Mucosa of rectum (tissue), 2 donors: ENCODE data around the gene CHMP4B.

Experiments used
- H3K27ac ChIP-seq, 2 donors: one replicate each; pipeline ENCODE4 v1.7.0; 2013; ENCODE audit warnings: inconsistent platforms in 2 of 2, low read depth in 2 of 2, low read length in 2 of 2
- H3K27me3 ChIP-seq, 2 donors: one replicate each; pipeline ENCODE4 v1.7.0; 2013; ENCODE audit warnings: low read length in 2 of 2; ENCODE audit not compliant: control insufficient read depth in 2 of 2, insufficient read depth in 2 of 2
- H3K36me3 ChIP-seq, 2 donors: one replicate each; pipeline ENCODE4 v1.7.0; 2013; ENCODE audit warnings: low read length in 2 of 2; ENCODE audit not compliant: control insufficient read depth in 2 of 2, insufficient read depth in 2 of 2
- H3K4me1 ChIP-seq, 2 donors: one replicate each; pipeline ENCODE4 v1.7.0; 2013; ENCODE audit warnings: low read length in 2 of 2, mild to moderate bottlenecking in 1 of 2; ENCODE audit not compliant: control insufficient read depth in 2 of 2, insufficient read depth in 2 of 2
- H3K4me3 ChIP-seq, 2 donors: one replicate each; pipeline ENCODE4 v1.7.0; 2013; ENCODE audit warnings: low read length in 2 of 2
- H3K9ac ChIP-seq, 2 donors: one replicate each; pipeline ENCODE4 v1.7.0; 2013; ENCODE audit warnings: low read length in 2 of 2, low read depth in 1 of 2, mild to moderate bottlenecking in 1 of 2
- H3K9me3 ChIP-seq, 2 donors: one replicate each; pipeline ENCODE4 v1.7.0; 2013; ENCODE audit warnings: low read length in 2 of 2; ENCODE audit not compliant: control insufficient read depth in 2 of 2
- donor health status: healthy.
- donor health status: Normal muscosa, but diverticular disease.

Gene CHMP4B

GRCh38 chr20:33881989-33882388 lies 70.8 kb downstream of the CHMP4B start:
- H3K4me3 ChIP-seq = no peak overlapping the region
- H3K9me3 ChIP-seq = no peaks in the 10 kb centered on the region
- no peak overlapping the region for H3K9ac ChIP-seq
- no peaks in the 10 kb centered on the region for H3K36me3 ChIP-seq
- H3K4me1 ChIP-seq = no peaks in the 10 kb centered on the region
- H3K27me3 ChIP-seq = no peaks in the 10 kb centered on the region
- H3K27ac ChIP-seq = peak overlapping the region; percentile 32 to 61

DNA sequence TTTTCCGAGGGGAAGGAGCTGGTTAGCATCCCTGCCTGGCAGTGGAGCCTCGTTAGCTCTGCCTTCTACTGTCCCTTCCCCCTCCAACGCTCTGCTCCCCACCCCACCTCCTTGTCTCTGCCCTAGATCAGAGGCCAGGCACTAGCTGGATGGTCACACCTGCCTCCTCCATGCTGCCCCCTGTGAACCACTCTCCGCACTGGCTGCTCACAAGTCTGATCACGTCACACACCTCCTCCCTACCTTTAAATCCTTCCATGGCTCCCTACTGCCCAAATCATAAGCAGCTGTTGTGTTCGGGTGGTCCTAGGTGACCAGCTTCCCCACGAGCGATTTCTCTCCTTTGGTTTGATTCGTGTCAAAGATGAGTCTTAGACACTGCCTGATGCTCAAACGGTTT lies 71.3 kb downstream of the CHMP4B start:
- Histone ChIP-seq H3K4me3 (no peak overlapping the region), H3K4me1 (no peaks in the 10 kb centered on the region), H3K27ac (peak overlapping the region; percentile 32 to 61), H3K9ac (no peak overlapping the region), H3K27me3 (no peaks in the 10 kb centered on the region), H3K36me3 (no peaks in the 10 kb centered on the region), H3K9me3 (no peaks in the 10 kb centered on the region)

- no peaks in the 10 kb centered on the region for H3K27me3 ChIP-seq
- no peaks in the 10 kb centered on the region for H3K9me3 ChIP-seq
- no peak overlapping the region for H3K4me3 ChIP-seq
- H3K36me3 ChIP-seq = no peaks in the 10 kb centered on the region
- H3K27ac ChIP-seq = peak overlapping the region in 1 of 2 donors; percentile 56
- H3K4me1 ChIP-seq = no peaks in the 10 kb centered on the region
- H3K9ac ChIP-seq = no peak overlapping the region
These were observed 72.0 kb downstream of the CHMP4B start for GRCh38 chr20:33883164-33883563.

- H3K4me3 ChIP-seq = no peak overlapping the region
- no peaks in the 10 kb centered on the region for H3K27me3 ChIP-seq
- no peaks in the 10 kb centered on the region for H3K9me3 ChIP-seq
- H3K4me1 ChIP-seq = no peaks in the 10 kb centered on the region
- H3K27ac ChIP-seq = peak overlapping the region; percentile 17 to 67
- no peak overlapping the region for H3K9ac ChIP-seq
- no peaks in the 10 kb centered on the region for H3K36me3 ChIP-seq
These were observed 73.5 kb downstream of the CHMP4B start for GRCh38 chr20:33884633-33885032.

DNA sequence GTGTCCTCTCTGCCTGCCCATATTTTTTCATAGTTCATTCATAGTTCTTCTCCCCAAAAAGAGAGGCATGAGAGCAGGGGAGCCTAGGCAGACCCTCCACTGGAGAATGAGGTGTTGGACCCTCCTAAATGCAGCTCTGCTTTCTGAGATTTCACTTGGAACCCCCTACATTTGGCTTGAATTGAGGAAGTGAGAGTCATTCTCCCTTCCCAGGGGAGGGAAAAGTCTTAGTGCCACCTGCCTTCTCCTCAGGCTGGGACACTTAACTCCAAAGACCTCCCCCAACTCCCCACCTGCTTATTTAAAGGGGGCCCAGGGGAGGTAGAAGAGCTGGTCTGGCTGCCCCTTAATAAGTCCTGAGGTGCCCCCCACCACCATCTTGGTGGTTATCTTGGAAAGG lies 78.2 kb downstream of the CHMP4B start:
- Histone ChIP-seq H3K36me3 (no peaks in the 10 kb centered on the region), H3K27ac (no peak overlapping the region), H3K27me3 (no peaks in the 10 kb centered on the region), H3K4me1 (no peaks in the 10 kb centered on the region), H3K4me3 (no peak overlapping the region), H3K9ac (no peak overlapping the region), H3K9me3 (no peaks in the 10 kb centered on the region)

- no peak overlapping the region for H3K27ac ChIP-seq
- no peaks in the 10 kb centered on the region for H3K9me3 ChIP-seq
- H3K36me3 ChIP-seq = no peaks in the 10 kb centered on the region
- no peak overlapping the region for H3K9ac ChIP-seq
- no peak overlapping the region for H3K4me3 ChIP-seq
- no peaks in the 10 kb centered on the region for H3K27me3 ChIP-seq
- H3K4me1 ChIP-seq = no peaks in the 10 kb centered on the region
These were observed 79.4 kb downstream of the CHMP4B start for GRCh38 chr20:33890557-33890956.

DNA sequence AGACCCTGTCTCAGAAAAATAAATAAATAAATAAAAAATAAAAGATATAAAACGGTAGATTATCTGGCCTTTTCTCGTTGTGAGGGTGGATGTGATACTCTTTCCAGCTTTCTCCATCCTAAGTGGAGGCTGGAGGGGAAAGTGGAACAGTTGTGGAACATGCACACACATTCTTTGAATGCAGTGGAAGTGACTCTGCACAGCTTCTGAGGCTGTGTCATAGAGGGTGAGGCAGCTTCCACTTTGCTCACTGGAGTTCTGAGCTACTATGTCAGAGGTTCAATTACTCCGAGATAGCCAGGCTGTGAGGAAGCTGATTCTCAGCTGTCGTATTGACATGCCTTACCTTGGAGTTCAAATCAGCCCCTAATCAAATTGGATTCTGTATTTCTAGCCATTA lies 82.2 kb downstream of the CHMP4B start:
- Histone ChIP-seq H3K27ac (no peak overlapping the region), H3K4me3 (no peak overlapping the region)

GRCh38 chr20:33894798-33895197 lies 83.7 kb downstream of the CHMP4B start:
- Histone ChIP-seq H3K27me3 (peaks cover 0 to 3% of the 10 kb centered on the region in 2 donors), H3K4me3 (no peak overlapping the region), H3K36me3 (no peaks in the 10 kb centered on the region), H3K9ac (no peak overlapping the region), H3K27ac (no peak overlapping the region), H3K4me1 (no peaks in the 10 kb centered on the region), H3K9me3 (no peaks in the 10 kb centered on the region)

More for the DNA sequence above, 82.2 kb downstream of the CHMP4B start:
- H3K4me1 ChIP-seq = no peaks in the 10 kb centered on the region
- no peaks in the 10 kb centered on the region for H3K36me3 ChIP-seq
- peaks cover 0 to 3% of the 10 kb centered on the region in 2 donors for H3K27me3 ChIP-seq
- no peaks in the 10 kb centered on the region for H3K9me3 ChIP-seq
- H3K9ac ChIP-seq = no peak overlapping the region

- H3K4me1 ChIP-seq = no peaks in the 10 kb centered on the region
- no peak overlapping the region for H3K9ac ChIP-seq
- no peaks in the 10 kb centered on the region for H3K9me3 ChIP-seq
- no peak overlapping the region for H3K4me3 ChIP-seq
- H3K27me3 ChIP-seq = peaks cover 0 to 3% of the 10 kb centered on the region in 2 donors
- H3K36me3 ChIP-seq = no peaks in the 10 kb centered on the region
- H3K27ac ChIP-seq = no peak overlapping the region
These were observed 85.4 kb downstream of the CHMP4B start for GRCh38 chr20:33896509-33896908.

- H3K9ac ChIP-seq = no peak overlapping the region
- H3K27me3 ChIP-seq = peaks cover 0 to 3% of the 10 kb centered on the region in 2 donors
- H3K27ac ChIP-seq = no peak overlapping the region
- no peak overlapping the region for H3K4me3 ChIP-seq
- H3K4me1 ChIP-seq = no peaks in the 10 kb centered on the region
- H3K9me3 ChIP-seq = no peaks in the 10 kb centered on the region
- no peaks in the 10 kb centered on the region for H3K36me3 ChIP-seq
These were observed 86.3 kb downstream of the CHMP4B start for GRCh38 chr20:33897313-33897912.

DNA sequence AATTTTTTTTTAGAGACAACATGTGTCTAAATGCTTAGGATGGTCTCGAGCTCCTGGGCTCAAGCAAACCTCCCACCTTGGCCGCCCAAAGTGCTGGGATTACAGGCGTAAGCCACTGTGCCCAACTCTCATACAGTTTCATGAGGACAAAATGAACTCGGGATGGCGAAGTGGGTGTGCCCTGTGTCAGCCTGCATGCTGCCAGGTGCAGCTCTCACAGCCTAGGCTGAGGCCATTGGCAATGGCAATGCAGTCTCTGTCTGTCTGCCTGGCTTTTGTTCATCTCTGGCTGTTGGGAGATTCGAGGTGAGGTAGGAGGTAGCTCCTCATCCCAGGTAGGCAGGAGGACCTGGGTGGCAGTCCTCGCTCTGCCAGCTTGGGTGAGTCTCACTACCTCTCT lies 88.0 kb downstream of the CHMP4B start:
- no peaks in the 10 kb centered on the region for H3K4me1 ChIP-seq
- H3K9me3 ChIP-seq = no peaks in the 10 kb centered on the region
- no peak overlapping the region for H3K9ac ChIP-seq
- H3K36me3 ChIP-seq = no peaks in the 10 kb centered on the region
- H3K27ac ChIP-seq = no peak overlapping the region
- peaks cover 0 to 3% of the 10 kb centered on the region in 2 donors for H3K27me3 ChIP-seq
- no peak overlapping the region for H3K4me3 ChIP-seq
